Liver (tissue), 2 donors: Measurements from ENCODE around the gene DMD.

Source experiments
- CTCF ChIP-seq: fragments of 150-350 bp; IDR thresholded peaks from 2 replicates; pipeline ENCODE4 v1.5.1; 2017; ENCODE audit warnings: improper control_type of control experiment, low read depth, low read length; ENCODE audit not compliant: missing input control
- ZBTB33 ChIP-seq: IDR thresholded peaks from 2 replicates; pipeline ENCODE4 v1.6.1; 2016; ENCODE audit warnings: antibody characterized with exemption
- TF ChIP-seq, protein P1 (sequence below): IDR thresholded peaks from 2 replicates; pipeline ENCODE4 v1.6.1; 2016; ENCODE audit warnings: antibody characterized with exemption, mild to moderate bottlenecking
- donor health status: healthy.

GRCh38 chrX:31889088-31889487 is 1322.3 kb downstream of the DMD start:
- TF ChIP-seq CTCF (no peak), ZBTB33 (no peak)
- TF ChIP-seq, protein P1, sequence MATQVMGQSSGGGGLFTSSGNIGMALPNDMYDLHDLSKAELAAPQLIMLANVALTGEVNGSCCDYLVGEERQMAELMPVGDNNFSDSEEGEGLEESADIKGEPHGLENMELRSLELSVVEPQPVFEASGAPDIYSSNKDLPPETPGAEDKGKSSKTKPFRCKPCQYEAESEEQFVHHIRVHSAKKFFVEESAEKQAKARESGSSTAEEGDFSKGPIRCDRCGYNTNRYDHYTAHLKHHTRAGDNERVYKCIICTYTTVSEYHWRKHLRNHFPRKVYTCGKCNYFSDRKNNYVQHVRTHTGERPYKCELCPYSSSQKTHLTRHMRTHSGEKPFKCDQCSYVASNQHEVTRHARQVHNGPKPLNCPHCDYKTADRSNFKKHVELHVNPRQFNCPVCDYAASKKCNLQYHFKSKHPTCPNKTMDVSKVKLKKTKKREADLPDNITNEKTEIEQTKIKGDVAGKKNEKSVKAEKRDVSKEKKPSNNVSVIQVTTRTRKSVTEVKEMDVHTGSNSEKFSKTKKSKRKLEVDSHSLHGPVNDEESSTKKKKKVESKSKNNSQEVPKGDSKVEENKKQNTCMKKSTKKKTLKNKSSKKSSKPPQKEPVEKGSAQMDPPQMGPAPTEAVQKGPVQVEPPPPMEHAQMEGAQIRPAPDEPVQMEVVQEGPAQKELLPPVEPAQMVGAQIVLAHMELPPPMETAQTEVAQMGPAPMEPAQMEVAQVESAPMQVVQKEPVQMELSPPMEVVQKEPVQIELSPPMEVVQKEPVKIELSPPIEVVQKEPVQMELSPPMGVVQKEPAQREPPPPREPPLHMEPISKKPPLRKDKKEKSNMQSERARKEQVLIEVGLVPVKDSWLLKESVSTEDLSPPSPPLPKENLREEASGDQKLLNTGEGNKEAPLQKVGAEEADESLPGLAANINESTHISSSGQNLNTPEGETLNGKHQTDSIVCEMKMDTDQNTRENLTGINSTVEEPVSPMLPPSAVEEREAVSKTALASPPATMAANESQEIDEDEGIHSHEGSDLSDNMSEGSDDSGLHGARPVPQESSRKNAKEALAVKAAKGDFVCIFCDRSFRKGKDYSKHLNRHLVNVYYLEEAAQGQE: no peak
